Effector memory CD4-positive, alpha-beta T cell (primary cell): ENCODE results near the gene ZNF385D.

Experiments used
- DNase-seq, 3 donors: peaks; one replicate each; pipeline ENCODE4 v3.0.0-alpha.2; 2020
- H3K27ac ChIP-seq: 2 replicates; pipeline ENCODE4 v1.7.0; 2013; ENCODE audit warnings: mild to moderate bottlenecking, low read length, moderate library complexity; ENCODE audit not compliant: insufficient read depth, poor library complexity, severe bottlenecking
- H3K27me3 ChIP-seq: replicated peaks from 2 replicates; pipeline ENCODE4 v1.7.0; 2013; ENCODE audit warnings: mild to moderate bottlenecking, low read length; ENCODE audit not compliant: insufficient read depth, control insufficient read depth, poor library complexity, severe bottlenecking
- H3K36me3 ChIP-seq: 2 replicates; pipeline ENCODE4 v1.7.0; 2013; ENCODE audit warnings: mild to moderate bottlenecking, low read length, moderate library complexity; ENCODE audit not compliant: control insufficient read depth, insufficient read depth
- H3K4me1 ChIP-seq: 2 replicates; pipeline ENCODE4 v1.7.0; 2013; ENCODE audit warnings: low read length, mild to moderate bottlenecking; ENCODE audit not compliant: control insufficient read depth, insufficient read depth, poor library complexity, severe bottlenecking
- H3K4me3 ChIP-seq: 2 replicates; pipeline ENCODE4 v1.7.0; 2013; ENCODE audit warnings: low read length, low read depth, mild to moderate bottlenecking; ENCODE audit not compliant: insufficient read depth, poor library complexity, severe bottlenecking
- H3K9me3 ChIP-seq: 2 replicates; pipeline ENCODE4 v1.7.0; 2013; ENCODE audit warnings: mild to moderate bottlenecking, low read length, moderate library complexity; ENCODE audit not compliant: control insufficient read depth

Gene ZNF385D

DNA sequence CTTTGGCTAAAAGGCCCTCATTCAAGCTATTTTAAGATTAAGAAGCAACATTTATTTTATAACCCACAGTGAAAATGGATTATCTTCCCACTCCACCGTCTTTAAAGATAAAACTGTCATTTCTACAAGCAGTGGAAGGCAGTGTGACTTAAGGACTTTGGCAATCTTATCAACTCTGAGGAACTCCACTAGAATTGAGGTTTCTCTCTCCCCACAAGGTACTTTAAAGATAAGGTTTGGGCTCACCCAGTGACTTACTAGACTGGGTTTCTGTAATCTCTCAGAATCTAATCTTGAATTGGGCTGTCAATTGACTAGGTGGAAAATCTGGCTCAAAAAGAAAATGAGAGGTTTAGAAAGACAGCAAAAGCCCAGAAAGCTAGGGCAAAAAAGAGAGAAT, 21.7 kb downstream of the ZNF385D start:
- Histone ChIP-seq H3K4me3 (no peak overlapping the region), H3K27ac (no peak overlapping the region), H3K4me1 (no peaks in the 10 kb centered on the region), H3K36me3 (no peaks in the 10 kb centered on the region), H3K27me3 (no peaks in the 10 kb centered on the region), H3K9me3 (no peaks in the 10 kb centered on the region)
- no peak for DNase-seq

- no peaks in the 10 kb centered on the region for H3K36me3 ChIP-seq
- H3K27ac ChIP-seq = no peak overlapping the region
Observed at GRCh38 chr3:21722768-21723167, 28.2 kb downstream of the ZNF385D start.

GRCh38 chr3:21722301-21722700, 28.7 kb downstream of the ZNF385D start:
- no peak for DNase-seq
- Histone ChIP-seq H3K27ac (no peak overlapping the region), H3K36me3 (no peaks in the 10 kb centered on the region), H3K27me3 (no peaks in the 10 kb centered on the region), H3K9me3 (no peaks in the 10 kb centered on the region), H3K4me1 (no peaks in the 10 kb centered on the region), H3K4me3 (no peak overlapping the region)

More at GRCh38 chr3:21722768-21723167, 28.2 kb downstream of the ZNF385D start:
- DNase-seq = no peak
- Histone ChIP-seq H3K4me3 (no peak overlapping the region), H3K9me3 (no peaks in the 10 kb centered on the region), H3K4me1 (no peaks in the 10 kb centered on the region), H3K27me3 (no peaks in the 10 kb centered on the region)

DNA sequence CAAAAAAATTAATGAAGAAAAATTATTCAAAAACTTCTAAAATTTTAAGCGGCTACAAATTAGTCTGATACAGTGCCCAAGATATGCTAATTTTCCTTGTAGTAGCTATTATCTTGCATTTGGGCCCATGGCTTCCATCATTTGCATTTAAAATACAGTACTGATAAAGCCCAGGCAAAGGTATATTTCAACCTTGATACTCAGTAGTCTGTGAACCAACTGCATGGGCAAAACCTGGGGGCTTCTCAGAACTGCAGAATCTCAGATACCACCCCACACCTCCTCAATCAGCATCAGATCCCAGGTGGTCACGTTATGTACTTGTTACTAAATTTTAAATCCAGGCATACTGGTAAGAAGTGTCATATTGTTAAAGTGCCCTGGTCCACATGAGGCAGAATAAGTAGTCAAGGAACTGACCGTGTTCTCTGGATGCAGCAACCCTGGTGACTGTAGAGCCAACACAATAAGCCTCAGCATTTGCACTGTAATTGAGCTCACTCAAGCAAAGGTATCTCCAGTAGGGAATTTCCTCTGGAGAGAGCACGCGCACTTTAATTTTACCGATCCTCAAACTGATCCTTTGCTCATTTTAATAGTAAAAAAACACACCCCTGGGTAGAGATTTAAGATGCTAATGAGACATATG, 31.9 kb downstream of the ZNF385D start:
- Histone ChIP-seq H3K27me3 (no peaks in the 10 kb centered on the region), H3K36me3 (no peaks in the 10 kb centered on the region), H3K4me3 (no peak overlapping the region), H3K4me1 (no peaks in the 10 kb centered on the region), H3K9me3 (no peaks in the 10 kb centered on the region), H3K27ac (no peak overlapping the region)
- DNase-seq = no peak

- H3K4me1 ChIP-seq = no peaks in the 10 kb centered on the region
- H3K9me3 ChIP-seq = no peaks in the 10 kb centered on the region
- no peak for DNase-seq
- no peak overlapping the region for H3K27ac ChIP-seq
- H3K36me3 ChIP-seq = no peaks in the 10 kb centered on the region
- H3K27me3 ChIP-seq = no peaks in the 10 kb centered on the region
- H3K4me3 ChIP-seq = no peak overlapping the region
Observed at GRCh38 chr3:21718161-21718765, 32.7 kb downstream of the ZNF385D start.

GRCh38 chr3:21715662-21716061, 35.3 kb downstream of the ZNF385D start:
- Histone ChIP-seq H3K27me3 (no peaks in the 10 kb centered on the region), H3K27ac (no peak overlapping the region), H3K9me3 (no peaks in the 10 kb centered on the region), H3K4me1 (no peaks in the 10 kb centered on the region), H3K4me3 (no peak overlapping the region), H3K36me3 (no peaks in the 10 kb centered on the region)
- no peak for DNase-seq

DNA sequence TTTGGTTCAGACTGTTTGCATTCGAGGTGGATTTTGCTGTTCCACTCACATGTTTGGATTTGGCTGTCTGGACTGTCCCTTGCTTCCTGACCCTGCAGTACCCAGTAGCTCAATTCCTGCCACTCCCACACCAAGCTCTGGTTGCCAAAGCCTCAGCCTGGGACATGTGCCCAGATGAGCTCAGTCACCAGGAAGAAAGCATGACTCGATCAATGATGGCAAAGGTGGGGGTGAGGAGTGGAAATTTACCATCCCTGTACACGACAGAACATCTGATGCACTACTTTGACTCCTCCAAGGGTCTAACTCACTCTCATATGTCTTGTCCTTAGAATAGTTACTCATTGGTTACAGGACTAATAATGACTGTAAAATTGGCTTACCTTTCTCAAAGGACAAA, 45.2 kb downstream of the ZNF385D start:
- no peaks in the 10 kb centered on the region for H3K36me3 ChIP-seq
- H3K4me1 ChIP-seq = no peaks in the 10 kb centered on the region
- DNase-seq = no peak
- no peak overlapping the region for H3K4me3 ChIP-seq
- no peak overlapping the region for H3K27ac ChIP-seq
- no peaks in the 10 kb centered on the region for H3K9me3 ChIP-seq
- H3K27me3 ChIP-seq = no peaks in the 10 kb centered on the region

DNA sequence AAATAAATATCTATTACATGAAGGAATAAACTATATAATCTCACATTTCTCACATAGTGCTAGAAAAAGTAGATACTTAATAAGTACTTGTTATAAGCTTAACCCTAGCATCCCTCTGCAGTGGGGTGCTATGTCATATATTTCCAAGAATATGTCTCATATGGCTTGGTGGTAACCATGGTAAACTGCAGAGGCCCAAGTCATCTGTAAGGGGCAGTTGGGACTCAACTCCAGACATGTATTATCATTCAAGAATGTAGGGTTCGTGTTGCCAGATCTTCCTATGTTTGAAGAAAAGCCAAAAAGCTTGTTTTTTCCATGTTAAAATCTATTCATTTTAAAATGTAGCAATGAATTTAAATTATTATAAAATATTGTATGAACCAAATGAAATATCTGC, 46.2 kb downstream of the ZNF385D start:
- no peak for DNase-seq
- no peak overlapping the region for H3K4me3 ChIP-seq
- no peaks in the 10 kb centered on the region for H3K9me3 ChIP-seq
- no peak overlapping the region for H3K27ac ChIP-seq
- H3K36me3 ChIP-seq = no peaks in the 10 kb centered on the region
- no peaks in the 10 kb centered on the region for H3K27me3 ChIP-seq
- no peaks in the 10 kb centered on the region for H3K4me1 ChIP-seq

- no peaks in the 10 kb centered on the region for H3K27me3 ChIP-seq
- no peaks in the 10 kb centered on the region for H3K36me3 ChIP-seq
- no peak overlapping the region for H3K27ac ChIP-seq
- DNase-seq = no peak
- H3K4me3 ChIP-seq = no peak overlapping the region
- H3K4me1 ChIP-seq = no peaks in the 10 kb centered on the region
- H3K9me3 ChIP-seq = no peaks in the 10 kb centered on the region
Observed at GRCh38 chr3:21703291-21703690, 47.7 kb downstream of the ZNF385D start.

DNA sequence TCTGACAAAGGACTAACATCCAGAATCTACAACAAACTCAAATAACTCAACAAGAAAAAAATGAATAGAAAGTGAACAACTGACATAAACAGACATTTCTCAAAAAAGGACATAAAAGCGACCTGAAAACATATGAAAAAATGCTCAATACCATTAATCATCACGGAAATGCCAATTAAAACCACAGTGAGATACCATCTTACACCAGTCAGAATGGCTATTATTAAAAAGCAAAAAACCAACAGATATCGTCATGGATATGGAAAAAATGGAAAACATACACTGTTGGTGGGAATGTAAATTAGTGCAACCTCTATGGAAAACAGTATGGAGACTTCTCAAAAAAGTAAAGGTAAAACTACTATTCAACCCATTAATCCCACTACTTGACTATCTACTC, 53.3 kb downstream of the ZNF385D start:
- DNase-seq = no peak
- H3K36me3 ChIP-seq = no peaks in the 10 kb centered on the region
- no peaks in the 10 kb centered on the region for H3K27me3 ChIP-seq
- H3K27ac ChIP-seq = no peak overlapping the region
- no peak overlapping the region for H3K4me3 ChIP-seq
- H3K4me1 ChIP-seq = no peaks in the 10 kb centered on the region
- no peaks in the 10 kb centered on the region for H3K9me3 ChIP-seq
